A673 (cell line): ENCODE data around the gene THAP4. TPM values are rescaled to one million over a fixed set of nuclear protein-coding genes. Genes with fewer than 3 reads are reported as not detected.
A peak's percentile ranks its signal among the peaks of the same experiment; 100 is the strongest.
"Not testable (repeated sequence)": the region's sequence is repeated elsewhere in the genome, so short reads cannot be mapped to it uniquely, and the experiment has no call there.

Source experiments
- BruUV-seq: library from RNA; stranded (reverse); fragments of 400-500 nt; replicated peaks from 2 replicates; lab custom pipeline; 2021; lab: Mats Ljungman, UMichigan
- CTCF ChIA-PET: fragments of 300-600 bp; sonication (Branson Sonifier 250); formaldehyde crosslinking; loops from one replicate; lab custom pipeline; 2022; ENCODE audit warnings: antibody characterized with exemption; lab: Charles Lee
- POLR2A ChIA-PET: fragments of 300-600 bp; sonication (Branson Sonifier 250); formaldehyde crosslinking; loops from one replicate; lab custom pipeline; 2022; ENCODE audit warnings: antibody characterized with exemption; ENCODE audit not compliant: low non-redundant PET; lab: Charles Lee
- DNase-seq: peaks from one replicate; pipeline ENCODE4 v3.0.0-alpha.2; 2015; ENCODE audit warnings: low spot score
- H3K27ac ChIP-seq: fragments of 200-600 bp; sonication (generic); 2 replicates; pipeline ENCODE4 v1.5.1; 2016; ENCODE audit warnings: mixed run types, low read depth, mild to moderate bottlenecking, mixed read lengths, antibody characterized with exemption, low read length; ENCODE audit not compliant: poor library complexity, severe bottlenecking
- H3K27me3 ChIP-seq: fragments of 200-600 bp; sonication (generic); replicated peaks from 2 replicates; pipeline ENCODE4 v1.6.1; 2017; ENCODE audit warnings: mixed run types, low read depth, mild to moderate bottlenecking, mixed read lengths, antibody characterized with exemption, low read length; ENCODE audit not compliant: insufficient read depth, poor library complexity
- H3K36me3 ChIP-seq: fragments of 200-600 bp; sonication (generic); 2 replicates; pipeline ENCODE4 v1.6.1; 2016; ENCODE audit warnings: mixed run types, mild to moderate bottlenecking, mixed read lengths, antibody characterized with exemption, low read length; ENCODE audit not compliant: insufficient read depth, poor library complexity, severe bottlenecking
- H3K4me1 ChIP-seq: fragments of 200-600 bp; sonication (generic); 2 replicates; pipeline ENCODE4 v1.6.1; 2017; ENCODE audit warnings: mixed run types, mild to moderate bottlenecking, mixed read lengths, antibody characterized with exemption, low read length; ENCODE audit not compliant: insufficient read depth, poor library complexity, severe bottlenecking
- H3K4me3 ChIP-seq: fragments of 200-600 bp; sonication (generic); 2 replicates; pipeline ENCODE4 v1.5.1; 2016; ENCODE audit warnings: low read depth, mixed run types, mild to moderate bottlenecking, mixed read lengths, low read length; ENCODE audit not compliant: poor library complexity, severe bottlenecking
- H3K9me3 ChIP-seq: fragments of 200-600 bp; sonication (generic); 2 replicates; pipeline ENCODE4 v1.6.1; 2016; ENCODE audit warnings: mixed run types, low read depth, mild to moderate bottlenecking, mixed read lengths, antibody characterized with exemption, low read length; ENCODE audit not compliant: poor library complexity, severe bottlenecking
- EZH2 ChIP-seq: fragments of 200-600 bp; sonication (generic); IDR thresholded peaks from 2 replicates; pipeline ENCODE4 v1.6.1; 2017; ENCODE audit warnings: borderline replicate concordance, low read depth, mild to moderate bottlenecking, mixed read lengths, antibody characterized with exemption, low read length; ENCODE audit not compliant: poor library complexity, severe bottlenecking
- intact Hi-C: fragments of 100-400 bp; cut with micrococcal nuclease; formaldehyde crosslinking; loops from one replicate; pipeline ENCODE4 v1.10.0; 2022; ENCODE audit not compliant: unreplicated experiment
- total RNA-seq: library from RNA; stranded (reverse); gene quantifications from 2 replicates; pipeline ENCODE4 v1.2.3, GENCODE V29; 2021
- TF ChIP-seq, protein P1 (sequence below): fragments of 300-800, 200-600 bp; sonication (generic); conservative IDR thresholded peaks from 2 replicates; pipeline ENCODE4 v1.5.1; 2017; ENCODE audit warnings: low read depth, mild to moderate bottlenecking, antibody characterized with exemption, low read length, moderate library complexity, mixed read lengths

Gene THAP4
- total RNA-seq, 1 experiment from 2014 or later, result 82.0 TPM

- Histone ChIP-seq H3K27ac (no peak overlapping the region), H3K4me3 (no peak overlapping the region), H3K4me1 (no peaks in the 10 kb centered on the region), H3K27me3 (no peaks in the 10 kb centered on the region), H3K36me3 (peaks cover 6% of the 10 kb centered on the region), H3K9me3 (no peaks in the 10 kb centered on the region)
- POLR2A ChIA-PET, result no interaction called here
- no TSS peak for BruUV-seq
- CTCF ChIA-PET, result interaction anchor here (0.7 to 1.9 kb wide), 3 partner anchors 10 to 68 kb away, joined by 3 to 6 read pairs (median 3); no protein-coding TSS in a partner anchor
- DNase-seq, result no peak
- TF ChIP-seq, protein P1, sequence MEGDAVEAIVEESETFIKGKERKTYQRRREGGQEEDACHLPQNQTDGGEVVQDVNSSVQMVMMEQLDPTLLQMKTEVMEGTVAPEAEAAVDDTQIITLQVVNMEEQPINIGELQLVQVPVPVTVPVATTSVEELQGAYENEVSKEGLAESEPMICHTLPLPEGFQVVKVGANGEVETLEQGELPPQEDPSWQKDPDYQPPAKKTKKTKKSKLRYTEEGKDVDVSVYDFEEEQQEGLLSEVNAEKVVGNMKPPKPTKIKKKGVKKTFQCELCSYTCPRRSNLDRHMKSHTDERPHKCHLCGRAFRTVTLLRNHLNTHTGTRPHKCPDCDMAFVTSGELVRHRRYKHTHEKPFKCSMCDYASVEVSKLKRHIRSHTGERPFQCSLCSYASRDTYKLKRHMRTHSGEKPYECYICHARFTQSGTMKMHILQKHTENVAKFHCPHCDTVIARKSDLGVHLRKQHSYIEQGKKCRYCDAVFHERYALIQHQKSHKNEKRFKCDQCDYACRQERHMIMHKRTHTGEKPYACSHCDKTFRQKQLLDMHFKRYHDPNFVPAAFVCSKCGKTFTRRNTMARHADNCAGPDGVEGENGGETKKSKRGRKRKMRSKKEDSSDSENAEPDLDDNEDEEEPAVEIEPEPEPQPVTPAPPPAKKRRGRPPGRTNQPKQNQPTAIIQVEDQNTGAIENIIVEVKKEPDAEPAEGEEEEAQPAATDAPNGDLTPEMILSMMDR, result no peak
- TF ChIP-seq EZH2, result no peak
- intact Hi-C loops, result loop anchor here (2.0 kb wide), 1 partner anchor 211 kb away; no protein-coding TSS in a partner anchor
These were observed 28.9 kb upstream of the THAP4 start for GRCh38 chr2:241665731-241666440.

GRCh38 chr2:241662731-241663130 is 25.8 kb upstream of the THAP4 start:
- H3K27ac ChIP-seq, H3K9me3 ChIP-seq, CTCF ChIA-PET, POLR2A ChIA-PET, DNase-seq, BruUV-seq, H3K4me3 ChIP-seq, H3K4me1 ChIP-seq, H3K27me3 ChIP-seq, intact Hi-C loops: not testable (repeated sequence)
- peaks cover 25% of the 10 kb centered on the region for H3K36me3 ChIP-seq

- H3K27ac ChIP-seq, result peak overlapping the region; percentile 30
- no peak for TF ChIP-seq EZH2
- TF ChIP-seq, protein P1, result no peak
- no peak overlapping the region for H3K4me3 ChIP-seq
- no peaks in the 10 kb centered on the region for H3K4me1 ChIP-seq
- intact Hi-C loops, result no loop called here
- no peak for DNase-seq
- POLR2A ChIA-PET, result no interaction called here
- BruUV-seq, result no TSS peak
- peaks cover 32% of the 10 kb centered on the region for H3K36me3 ChIP-seq
- H3K27me3 ChIP-seq, result no peaks in the 10 kb centered on the region
- H3K9me3 ChIP-seq, result no peaks in the 10 kb centered on the region
- CTCF ChIA-PET, result no interaction called here
These were observed 23.7 kb upstream of the THAP4 start for GRCh38 chr2:241660593-241661213.
